ENCODE data around the gene UPF1.

The UPF1 gene

DNA sequence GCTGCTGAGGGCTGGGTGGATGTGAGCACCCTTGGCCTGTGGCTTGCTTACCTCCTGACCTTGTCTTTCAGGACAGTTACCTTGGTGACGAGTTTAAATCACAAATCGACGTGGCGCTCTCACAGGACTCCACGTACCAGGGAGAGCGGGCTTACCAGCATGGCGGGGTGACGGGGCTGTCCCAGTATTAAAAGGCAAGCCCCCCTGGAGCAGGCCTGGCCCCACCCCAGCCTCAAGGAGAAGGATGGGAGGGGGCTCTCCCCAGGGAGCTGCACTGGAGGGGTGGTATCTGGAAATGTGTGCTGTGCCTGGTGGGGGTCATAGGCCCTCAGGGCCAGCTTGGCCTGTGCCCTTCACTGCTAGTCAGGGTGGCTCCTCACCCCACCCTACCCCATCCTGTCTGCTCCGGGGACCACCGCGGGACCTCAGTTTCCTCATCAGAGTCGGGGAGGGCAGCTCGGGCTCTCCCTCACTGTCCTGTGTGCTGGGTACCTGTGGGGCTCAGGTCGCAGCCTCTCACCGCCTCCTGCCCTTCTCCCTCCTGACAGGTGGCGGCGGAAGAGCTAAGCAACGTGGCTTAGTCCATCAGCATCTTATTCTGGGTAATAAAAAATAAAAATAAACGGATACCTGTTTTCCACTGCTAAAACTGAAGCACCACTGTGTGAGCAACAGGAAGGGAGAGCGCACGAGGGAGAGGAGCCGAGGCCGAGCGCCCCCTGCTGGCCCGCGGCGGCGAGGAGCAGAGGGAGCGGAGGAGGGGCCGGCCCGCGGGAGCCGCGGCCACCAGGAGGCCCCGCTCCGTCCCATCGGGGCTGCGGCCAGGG lies 34.4 kb downstream of the UPF1 start (continued):
- TF ChIP-seq ZSCAN30 (tag by site-specific recombination; IDR thresholded peaks at IDR 0.05), result 0 out of 2 replicates have a peak, but pooled peaks have one; percentile 71
- TF ChIP-seq, protein P1, sequence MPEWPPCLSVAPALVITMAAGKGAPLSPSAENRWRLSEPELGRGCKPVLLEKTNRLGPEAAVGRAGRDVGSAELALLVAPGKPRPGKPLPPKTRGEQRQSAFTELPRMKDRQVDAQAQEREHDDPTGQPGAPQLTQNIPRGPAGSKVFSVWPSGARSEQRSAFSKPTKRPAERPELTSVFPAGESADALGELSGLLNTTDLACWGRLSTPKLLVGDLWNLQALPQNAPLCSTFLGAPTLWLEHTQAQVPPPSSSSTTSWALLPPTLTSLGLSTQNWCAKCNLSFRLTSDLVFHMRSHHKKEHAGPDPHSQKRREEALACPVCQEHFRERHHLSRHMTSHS (tag by site-specific recombination; IDR thresholded peaks at IDR 0.05), result no peak
- no peak for TF ChIP-seq ZNF48 (tag by site-specific recombination; IDR thresholded peaks at IDR 0.05)
- TF ChIP-seq WT1 (tag by site-specific recombination; IDR thresholded peaks at IDR 0.05), result no peak
- TF ChIP-seq, protein P2, sequence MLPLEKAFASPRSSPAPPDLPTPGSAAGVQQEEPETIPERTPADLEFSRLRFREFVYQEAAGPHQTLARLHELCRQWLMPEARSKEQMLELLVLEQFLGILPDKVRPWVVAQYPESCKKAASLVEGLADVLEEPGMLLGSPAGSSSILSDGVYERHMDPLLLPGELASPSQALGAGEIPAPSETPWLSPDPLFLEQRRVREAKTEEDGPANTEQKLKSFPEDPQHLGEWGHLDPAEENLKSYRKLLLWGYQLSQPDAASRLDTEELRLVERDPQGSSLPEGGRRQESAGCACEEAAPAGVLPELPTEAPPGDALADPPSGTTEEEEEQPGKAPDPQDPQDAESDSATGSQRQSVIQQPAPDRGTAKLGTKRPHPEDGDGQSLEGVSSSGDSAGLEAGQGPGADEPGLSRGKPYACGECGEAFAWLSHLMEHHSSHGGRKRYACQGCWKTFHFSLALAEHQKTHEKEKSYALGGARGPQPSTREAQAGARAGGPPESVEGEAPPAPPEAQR (tag by site-specific recombination; IDR thresholded peaks at IDR 0.05), result no peak
- TF ChIP-seq GLIS2 (tag by site-specific recombination; IDR thresholded peaks at IDR 0.05), result 0 out of 2 replicates have a peak, but pooled peaks have one; percentile 21
- TF ChIP-seq, protein P3, sequence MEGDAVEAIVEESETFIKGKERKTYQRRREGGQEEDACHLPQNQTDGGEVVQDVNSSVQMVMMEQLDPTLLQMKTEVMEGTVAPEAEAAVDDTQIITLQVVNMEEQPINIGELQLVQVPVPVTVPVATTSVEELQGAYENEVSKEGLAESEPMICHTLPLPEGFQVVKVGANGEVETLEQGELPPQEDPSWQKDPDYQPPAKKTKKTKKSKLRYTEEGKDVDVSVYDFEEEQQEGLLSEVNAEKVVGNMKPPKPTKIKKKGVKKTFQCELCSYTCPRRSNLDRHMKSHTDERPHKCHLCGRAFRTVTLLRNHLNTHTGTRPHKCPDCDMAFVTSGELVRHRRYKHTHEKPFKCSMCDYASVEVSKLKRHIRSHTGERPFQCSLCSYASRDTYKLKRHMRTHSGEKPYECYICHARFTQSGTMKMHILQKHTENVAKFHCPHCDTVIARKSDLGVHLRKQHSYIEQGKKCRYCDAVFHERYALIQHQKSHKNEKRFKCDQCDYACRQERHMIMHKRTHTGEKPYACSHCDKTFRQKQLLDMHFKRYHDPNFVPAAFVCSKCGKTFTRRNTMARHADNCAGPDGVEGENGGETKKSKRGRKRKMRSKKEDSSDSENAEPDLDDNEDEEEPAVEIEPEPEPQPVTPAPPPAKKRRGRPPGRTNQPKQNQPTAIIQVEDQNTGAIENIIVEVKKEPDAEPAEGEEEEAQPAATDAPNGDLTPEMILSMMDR (tag by site-specific recombination; IDR thresholded peaks at IDR 0.05), result peak; percentile 59
- peak; percentile 36; the same call in 1 of the 2 replicates for TF ChIP-seq ZNF561 (tag by site-specific recombination; IDR thresholded peaks at IDR 0.05; ENCODE audit: borderline replicate concordance)
- no peak for TF ChIP-seq ATF2 (tag by site-specific recombination; IDR thresholded peaks at IDR 0.05; ENCODE audit: low read depth)
- peak; percentile 75; the same call in 1 of the 2 replicates for TF ChIP-seq ZNF10 (tag by site-specific recombination; IDR thresholded peaks at IDR 0.05)
- TF ChIP-seq SCRT2 (tag by site-specific recombination; IDR thresholded peaks at IDR 0.05), result peak; percentile 88
- TF ChIP-seq ZNF623 (tag by site-specific recombination; IDR thresholded peaks at IDR 0.05), result no peak
- TF ChIP-seq EGR2 (tag by site-specific recombination; IDR thresholded peaks at IDR 0.05; ENCODE audit: low read depth), result no peak
- no peak for TF ChIP-seq ZNF133 (tag by site-specific recombination; IDR thresholded peaks at IDR 0.05)
- TF ChIP-seq ZNF223 (tag by site-specific recombination; IDR thresholded peaks at IDR 0.05), result no peak
- no peak for TF ChIP-seq ZNF791 (tag by site-specific recombination; IDR thresholded peaks at IDR 0.05)
- TF ChIP-seq ZNF473 (tag by site-specific recombination; IDR thresholded peaks at IDR 0.05), result no peak
- no peak for TF ChIP-seq ZNF510 (tag by site-specific recombination; IDR thresholded peaks at IDR 0.05; ENCODE audit: insufficient replicate concordance)
- TF ChIP-seq INSM2 (tag by site-specific recombination; IDR thresholded peaks at IDR 0.05), result no peak
- TF ChIP-seq ZNF660 (tag by site-specific recombination; IDR thresholded peaks at IDR 0.05), result peak; percentile 69; the same call in 1 of the 2 replicates
- no peak for TF ChIP-seq ZBTB8A (tag by site-specific recombination; IDR thresholded peaks at IDR 0.05)
- no peak for TF ChIP-seq ZSCAN16 (tag by site-specific recombination; IDR thresholded peaks at IDR 0.05)
- TF ChIP-seq ZNF548 (tag by site-specific recombination; IDR thresholded peaks at IDR 0.05), result no peak

Measured in HEK293 (cell line).